CD14-positive monocyte (primary cell): ENCODE measurements around the gene ARFGEF3. TPM values are rescaled to one million over a fixed set of nuclear protein-coding genes. Genes with fewer than 3 reads are reported as not detected.

Experiments used
- DNase-seq, 3 donors: peaks; one replicate each; pipeline ENCODE4 v3.0.0-alpha.2; 2011 to 2022
- H2AFZ ChIP-seq: 2 replicates; pipeline ENCODE4 v1.6.0; 2012; ENCODE audit warnings: mild to moderate bottlenecking, low read depth, low read length, inconsistent platforms; ENCODE audit not compliant: insufficient read depth, poor library complexity, severe bottlenecking
- H3K27ac ChIP-seq, 2 donors: 1 replicate in 1 of 2; 2 replicates in 1 of 2; pipeline ENCODE4 v1.5.1; 2012 to 2013; ENCODE audit warnings: low read length in 2 of 2, control low read depth in 1 of 2, inconsistent platforms in 1 of 2, low read depth in 1 of 2, mild to moderate bottlenecking in 1 of 2
- H3K27me3 ChIP-seq, 2 donors: one replicate each; pipeline versions ENCODE4 v1.6.0 to v1.6.1; 2011 to 2013; ENCODE audit warnings: low read length in 2 of 2; ENCODE audit not compliant: control insufficient read depth in 2 of 2, insufficient read depth in 2 of 2
- H3K36me3 ChIP-seq, 2 donors: replicated peaks in 1 of 2; 1 replicate in 1 of 2; 2 replicates in 1 of 2; pipeline versions ENCODE4 v1.5.1 to v1.6.1; 2012 to 2013; ENCODE audit warnings: low read length in 2 of 2, control low read depth in 1 of 2, inconsistent platforms in 1 of 2, mild to moderate bottlenecking in 1 of 2; ENCODE audit not compliant: insufficient read depth in 2 of 2, control insufficient read depth in 1 of 2
- H3K4me1 ChIP-seq, 2 donors: 1 replicate in 1 of 2; 2 replicates in 1 of 2; pipeline versions ENCODE4 v1.5.1 to v1.6.1; 2012 to 2013; ENCODE audit warnings: low read length in 2 of 2, control low read depth in 1 of 2, inconsistent platforms in 1 of 2, mild to moderate bottlenecking in 1 of 2, moderate library complexity in 1 of 2; ENCODE audit not compliant: insufficient read depth in 2 of 2, control insufficient read depth in 1 of 2
- H3K4me2 ChIP-seq: replicated peaks from 2 replicates; pipeline ENCODE3; 2012; ENCODE audit warnings: low read length, moderate library complexity, mild to moderate bottlenecking; ENCODE audit not compliant: poor library complexity, severe bottlenecking; ENCODE audit errors: extremely low read depth
- H3K4me3 ChIP-seq, 3 experiments: fragments of 200-600 bp in 1 of 3; sonication (generic) in 1 of 3; replicated peaks in 1 of 3; 1 replicate in 2 of 3; 2 replicates in 1 of 3; pipeline ENCODE4 v1.5.1; 2011 to 2013; ENCODE audit warnings: low read length in 3 of 3, mild to moderate bottlenecking in 3 of 3, control low read depth in 2 of 3, low read depth in 2 of 3, inconsistent platforms in 1 of 3, moderate library complexity in 1 of 3
- H3K79me2 ChIP-seq: 2 replicates; pipeline ENCODE4 v1.6.0; 2012; ENCODE audit warnings: mild to moderate bottlenecking, control low read depth, inconsistent platforms, low read length, moderate library complexity; ENCODE audit not compliant: insufficient read depth
- H3K9ac ChIP-seq: 2 replicates; pipeline ENCODE4 v1.6.0; 2017; ENCODE audit warnings: low read length, mild to moderate bottlenecking; ENCODE audit not compliant: insufficient read depth, poor library complexity, severe bottlenecking
- H3K9me3 ChIP-seq, 2 donors: replicated peaks in 1 of 2; 1 replicate in 1 of 2; 2 replicates in 1 of 2; pipeline versions ENCODE4 v1.5.1 to v1.6.1; 2012 to 2013; ENCODE audit warnings: low read length in 2 of 2, control low read depth in 1 of 2; ENCODE audit not compliant: control insufficient read depth in 1 of 2, insufficient read depth in 1 of 2
- H4K20me1 ChIP-seq: 2 replicates; pipeline ENCODE4 v1.6.0; 2012; ENCODE audit warnings: mild to moderate bottlenecking, low read length, control low read depth, moderate library complexity; ENCODE audit not compliant: insufficient read depth
- H3K27ac Mint-ChIP-seq, 7 donors: one replicate each; pipeline ENCODE4 v1.8.0; 2020; ENCODE audit warnings: mild to moderate bottlenecking in 7 of 7, mixed read lengths in 7 of 7, moderate library complexity in 6 of 7, inconsistent platforms in 2 of 7
- H3K27me3 Mint-ChIP-seq, 3 donors: one replicate each; pipeline ENCODE4 v1.8.0; 2021 to 2022; ENCODE audit warnings: low read depth in 3 of 3, mild to moderate bottlenecking in 3 of 3, mixed read lengths in 3 of 3, moderate library complexity in 3 of 3, inconsistent platforms in 1 of 3
- H3K36me3 Mint-ChIP-seq, 2 donors: one replicate each; pipeline ENCODE4 v1.8.0; 2020; ENCODE audit warnings: mixed read lengths in 2 of 2, inconsistent platforms in 1 of 2, mild to moderate bottlenecking in 1 of 2
- H3K4me1 Mint-ChIP-seq: one replicate; pipeline ENCODE4 v1.8.0; 2020; ENCODE audit warnings: mild to moderate bottlenecking, mixed read lengths
- H3K4me3 Mint-ChIP-seq, 2 donors: one replicate each; pipeline ENCODE4 v1.8.0; 2020; ENCODE audit warnings: mild to moderate bottlenecking in 2 of 2, mixed read lengths in 2 of 2, moderate library complexity in 1 of 2
- H3K9me3 Mint-ChIP-seq, 7 donors: one replicate each; pipeline ENCODE4 v1.8.0; 2020 to 2022; ENCODE audit warnings: mixed read lengths in 7 of 7, mild to moderate bottlenecking in 6 of 7, moderate library complexity in 6 of 7, inconsistent platforms in 2 of 7
- WGBS: methylation state at CpG from one replicate; pipeline ENCODE4 v1.1.5; 2013; ENCODE audit warnings: missing lambda C conversion rate; ENCODE audit not compliant: insufficient coverage; 5-methylcytosine and 5-hydroxymethylcytosine counted together
- intact Hi-C, 2 donors: fragments of 100-400 bp; cut with micrococcal nuclease; formaldehyde crosslinking; loops; one replicate each; pipeline versions ENCODE4 v1.15.0 to v1.15.1; 2023
- polyA plus RNA-seq, 3 donors: library from polyadenylated mRNA; depleted of rRNA in 1 of 3; unstranded in 2 of 3; stranded (reverse) in 1 of 3; fragments of 300-500 nt in 2 of 3; fragments of >200 nt in 1 of 3; fragmentation: Illumina TruSeq in 2 of 3; gene quantifications; 1 replicate in 2 of 3; 2 replicates in 1 of 3; pipeline ENCODE4 v1.2.3, GENCODE V29; 2012 to 2021
- TF ChIP-seq, protein P1 (sequence below): fragments of 200-600 bp; IDR thresholded peaks from one replicate; pipeline ENCODE4 v1.8.0; 2022; ENCODE audit warnings: antibody characterized with exemption, mild to moderate bottlenecking

ARFGEF3 gene
- polyA plus RNA-seq, 3 donors: not detected

DNA sequence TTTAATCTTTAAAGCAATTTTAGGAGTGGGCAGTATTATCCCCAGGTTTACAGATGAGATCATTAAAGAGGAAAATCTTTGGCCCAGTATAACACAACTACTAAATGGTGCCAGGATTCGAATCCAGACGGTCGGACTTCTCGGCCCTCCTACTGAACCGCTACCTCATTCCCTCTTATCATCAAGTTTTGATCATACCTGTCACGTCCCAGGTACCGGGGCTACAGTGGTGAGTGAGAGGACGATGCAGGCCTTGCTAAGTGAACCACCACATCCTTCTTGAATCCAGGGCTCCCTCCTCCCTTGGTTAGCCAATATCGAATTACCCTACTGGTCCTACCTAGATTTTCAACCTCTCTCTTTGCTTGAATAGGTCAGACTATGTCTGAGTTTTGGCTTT lies 134.6 kb downstream of the ARFGEF3 start:
- Histone ChIP-seq H3K9me3 (no peaks in the 10 kb centered on the region), H3K4me3 (no peak overlapping the region), H3K36me3 (no peaks in the 10 kb centered on the region), H3K9ac (no peak overlapping the region), H3K4me1 (no peaks in the 10 kb centered on the region), H3K27me3 (no peaks in the 10 kb centered on the region), H3K27ac (no peak overlapping the region), H3K4me2 (no peak overlapping the region), H2AFZ (no peak overlapping the region), H4K20me1 (no peaks in the 10 kb centered on the region), H3K79me2 (no peaks in the 10 kb centered on the region)
- H3K4me3 Mint-ChIP-seq: no peak overlapping the region
- H3K36me3 Mint-ChIP-seq: no peaks in the 10 kb centered on the region
- no peak overlapping the region for H3K27ac Mint-ChIP-seq
- no peak for DNase-seq
- H3K9me3 Mint-ChIP-seq: peaks cover 0 to 3% (median 0%) of the 10 kb centered on the region in 7 donors
- H3K27me3 Mint-ChIP-seq: peaks cover 2 to 3% (median 3%) of the 10 kb centered on the region in 3 donors
- intact Hi-C loops: no loop called here
- WGBS: 100% methylated on average over 8 of the region's 9 CpGs
- H3K4me1 Mint-ChIP-seq: no peaks in the 10 kb centered on the region
- TF ChIP-seq, protein P1, sequence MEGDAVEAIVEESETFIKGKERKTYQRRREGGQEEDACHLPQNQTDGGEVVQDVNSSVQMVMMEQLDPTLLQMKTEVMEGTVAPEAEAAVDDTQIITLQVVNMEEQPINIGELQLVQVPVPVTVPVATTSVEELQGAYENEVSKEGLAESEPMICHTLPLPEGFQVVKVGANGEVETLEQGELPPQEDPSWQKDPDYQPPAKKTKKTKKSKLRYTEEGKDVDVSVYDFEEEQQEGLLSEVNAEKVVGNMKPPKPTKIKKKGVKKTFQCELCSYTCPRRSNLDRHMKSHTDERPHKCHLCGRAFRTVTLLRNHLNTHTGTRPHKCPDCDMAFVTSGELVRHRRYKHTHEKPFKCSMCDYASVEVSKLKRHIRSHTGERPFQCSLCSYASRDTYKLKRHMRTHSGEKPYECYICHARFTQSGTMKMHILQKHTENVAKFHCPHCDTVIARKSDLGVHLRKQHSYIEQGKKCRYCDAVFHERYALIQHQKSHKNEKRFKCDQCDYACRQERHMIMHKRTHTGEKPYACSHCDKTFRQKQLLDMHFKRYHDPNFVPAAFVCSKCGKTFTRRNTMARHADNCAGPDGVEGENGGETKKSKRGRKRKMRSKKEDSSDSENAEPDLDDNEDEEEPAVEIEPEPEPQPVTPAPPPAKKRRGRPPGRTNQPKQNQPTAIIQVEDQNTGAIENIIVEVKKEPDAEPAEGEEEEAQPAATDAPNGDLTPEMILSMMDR: no peak

DNA sequence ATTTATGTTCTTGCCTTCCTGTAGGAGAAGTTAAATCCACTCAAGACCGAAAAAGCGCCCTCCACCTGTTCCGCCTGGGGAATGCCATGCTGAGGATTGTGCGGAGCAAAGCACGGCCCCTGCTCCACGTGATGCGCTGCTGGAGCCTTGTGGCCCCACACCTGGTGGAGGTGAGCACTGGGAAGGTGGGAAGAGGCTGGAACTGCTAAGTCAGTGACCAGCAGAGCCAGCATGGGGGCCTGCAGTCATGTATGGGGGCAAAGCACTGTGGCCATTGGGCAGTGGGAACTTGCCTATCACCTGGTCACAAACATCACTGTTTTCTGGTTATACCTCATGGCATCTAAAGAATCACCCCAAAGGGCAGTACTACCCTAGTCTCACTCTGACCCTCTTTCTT lies 135.0 kb downstream of the ARFGEF3 start:
- 92% methylated on average over 7 of the region's 7 CpGs for WGBS
- no peaks in the 10 kb centered on the region for H3K4me1 ChIP-seq
- no peak overlapping the region for H3K27ac ChIP-seq
- H3K4me1 Mint-ChIP-seq: no peaks in the 10 kb centered on the region
- DNase-seq: no peak
- no peak overlapping the region for H2AFZ ChIP-seq
- intact Hi-C loops: no loop called here
- H3K9me3 ChIP-seq: no peaks in the 10 kb centered on the region
- no peaks in the 10 kb centered on the region for H3K36me3 ChIP-seq
- no peak overlapping the region for H3K27ac Mint-ChIP-seq
- H3K9ac ChIP-seq: no peak overlapping the region
- H3K9me3 Mint-ChIP-seq: peaks cover 0 to 3% (median 0%) of the 10 kb centered on the region in 7 donors
- no peaks in the 10 kb centered on the region for H3K36me3 Mint-ChIP-seq
- no peaks in the 10 kb centered on the region for H3K79me2 ChIP-seq
- no peaks in the 10 kb centered on the region for H3K27me3 ChIP-seq
- no peak overlapping the region for H3K4me3 Mint-ChIP-seq
- H3K4me2 ChIP-seq: no peak overlapping the region
- TF ChIP-seq, protein P1: no peak
- no peak overlapping the region for H3K4me3 ChIP-seq
- peaks cover 2 to 3% (median 3%) of the 10 kb centered on the region in 3 donors for H3K27me3 Mint-ChIP-seq
- no peaks in the 10 kb centered on the region for H4K20me1 ChIP-seq
